HG02973 (cell line): Measurements from ENCODE around the gene DNAJB14.
"Not testable (repeated sequence)": the region's sequence is repeated elsewhere in the genome, so short reads cannot be mapped to it uniquely, and the experiment has no call there.

Experiments used
- ATAC-seq: cut with Tn5 transposase; IDR thresholded peaks from one replicate; pipeline ENCODE4 v1.9.1; 2021; ENCODE audit warnings: moderate library complexity; ENCODE audit not compliant: unreplicated experiment

DNAJB14 gene

DNA sequence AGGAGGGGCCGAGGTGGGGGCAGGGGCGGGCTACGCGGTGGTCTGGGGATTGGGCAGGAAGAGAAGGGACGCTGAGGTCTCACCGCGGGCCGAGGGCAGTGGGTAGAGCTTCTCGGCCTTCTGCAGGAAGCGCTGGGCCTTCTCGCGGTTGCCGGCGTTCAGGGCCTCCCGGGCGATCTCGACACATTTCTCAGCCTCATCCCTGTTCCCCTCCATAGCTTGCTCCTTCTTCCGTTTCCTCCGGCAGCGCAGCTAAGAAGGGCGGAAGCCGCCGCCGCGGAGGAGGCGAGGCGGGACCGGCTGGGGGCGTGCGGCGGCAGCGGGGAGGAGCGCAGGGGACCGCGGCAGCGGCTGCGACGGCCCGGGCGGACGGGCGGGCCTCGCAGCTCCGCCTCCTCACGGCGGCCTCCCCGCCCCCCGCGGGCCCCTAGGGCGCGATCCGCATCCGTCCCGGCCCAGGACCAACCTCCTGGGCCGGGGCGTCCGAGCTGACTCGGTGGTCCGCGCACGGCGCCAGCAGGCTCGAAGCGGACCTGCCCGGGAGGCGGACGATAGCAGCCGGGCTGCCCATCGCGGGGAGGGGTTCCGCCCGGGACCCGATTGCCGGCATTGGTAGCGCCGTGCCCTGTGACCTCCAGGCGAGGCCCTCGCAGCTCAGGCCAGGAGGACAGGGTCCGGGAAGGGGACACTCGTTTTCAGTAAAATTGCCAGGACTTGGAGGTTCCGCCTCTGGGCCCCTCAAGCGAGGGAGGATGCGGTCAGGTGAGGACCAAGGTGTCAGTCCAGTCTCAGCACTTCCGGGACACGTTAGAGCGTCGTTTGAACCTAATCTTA is at the start of gene DNAJB14:
Gene DNAJB14, minus strand, starts transcription at position 263 of the 834 bp plus-strand sequence. Its CDS starts 47 bp downstream, at position 216.
- peak; percentile 31 for ATAC-seq

DNA sequence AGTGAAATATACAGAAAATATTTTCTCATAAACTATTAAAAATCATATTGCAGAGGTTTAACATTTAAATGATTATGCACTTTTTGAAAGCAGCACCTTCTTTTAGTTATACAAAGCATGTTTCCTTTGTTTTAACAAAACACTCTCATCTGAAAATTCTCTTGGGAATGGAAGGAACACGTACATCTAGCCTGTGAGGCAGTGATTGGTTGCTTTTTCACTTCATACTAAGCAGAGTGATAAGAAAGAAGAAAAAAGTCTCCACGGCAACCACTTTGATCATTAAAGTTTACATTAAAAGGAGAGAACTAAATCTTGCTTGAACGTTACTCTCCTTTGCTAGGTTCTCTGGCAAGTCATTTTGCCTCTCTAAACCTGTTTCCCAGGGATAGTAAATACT is 45.3 kb upstream of the DNAJB14 start:
- no peak for ATAC-seq

DNA sequence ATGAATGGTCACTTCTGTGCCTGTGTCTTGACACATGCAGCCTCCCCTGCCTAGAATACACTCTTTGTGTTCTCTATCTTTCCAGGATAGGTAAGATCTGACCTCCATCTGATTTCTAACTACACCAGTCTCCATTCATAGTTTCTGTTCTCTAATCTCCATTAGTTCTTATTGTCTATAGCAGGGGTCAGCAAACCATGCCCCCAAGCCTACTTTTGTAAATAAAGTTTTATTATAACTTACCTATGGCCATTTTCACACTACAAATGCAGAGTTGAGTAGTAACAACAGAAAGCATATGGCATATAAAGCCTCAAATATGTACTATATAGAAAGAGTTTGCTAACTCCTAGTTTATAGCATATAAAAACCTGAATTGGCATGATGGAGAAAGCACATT is 41.3 kb upstream of the DNAJB14 start:
- no peak for ATAC-seq

DNA sequence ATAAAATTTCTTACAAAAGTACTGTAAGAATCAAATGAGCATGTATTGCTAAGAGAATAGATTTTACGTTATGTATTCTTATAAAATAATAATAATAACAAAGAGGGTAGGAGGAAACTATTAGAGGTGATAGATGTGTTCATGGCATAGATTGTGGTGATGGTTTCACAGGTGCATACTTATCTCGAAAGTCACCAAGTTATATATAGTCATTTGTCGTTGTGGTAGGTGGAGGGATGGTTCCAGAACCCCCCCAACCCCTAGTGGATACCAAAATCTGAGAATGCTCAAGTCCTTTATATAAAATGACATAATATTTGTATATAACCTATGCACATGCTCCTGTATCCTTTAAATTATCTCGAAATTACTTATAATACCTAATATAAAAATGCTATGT is 40.4 kb upstream of the DNAJB14 start:
- peak; percentile 69 for ATAC-seq

DNA sequence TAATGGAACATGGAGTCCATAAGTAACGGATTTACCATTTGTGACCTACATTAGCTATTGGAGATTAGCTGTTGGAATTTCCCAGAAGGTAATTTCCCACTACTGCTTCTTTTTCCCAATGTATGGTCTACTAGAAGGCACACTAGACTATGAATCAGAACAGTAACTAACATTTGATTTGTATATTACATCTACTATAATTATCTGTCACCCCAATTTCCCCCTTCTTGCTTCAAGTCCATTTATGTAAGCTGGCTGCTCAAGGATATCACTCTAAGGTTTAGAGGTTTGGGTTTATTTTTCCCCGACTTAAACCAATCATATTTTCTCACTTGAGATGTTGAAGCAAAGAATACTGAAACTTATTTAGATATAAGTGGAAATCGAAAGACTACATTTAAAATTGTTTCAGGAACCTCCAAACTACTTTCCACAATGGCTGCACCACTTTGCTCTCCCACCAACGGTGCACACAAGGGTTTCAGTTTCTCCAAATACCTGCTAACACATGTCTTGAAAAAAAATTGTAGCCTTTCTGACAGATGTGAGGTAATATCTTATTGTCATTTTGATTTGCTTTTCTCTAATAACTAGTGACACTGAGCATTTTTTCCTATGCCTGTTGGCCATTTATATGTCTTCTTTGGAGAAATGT is 37.0 kb upstream of the DNAJB14 start:
- no peak for ATAC-seq

DNA sequence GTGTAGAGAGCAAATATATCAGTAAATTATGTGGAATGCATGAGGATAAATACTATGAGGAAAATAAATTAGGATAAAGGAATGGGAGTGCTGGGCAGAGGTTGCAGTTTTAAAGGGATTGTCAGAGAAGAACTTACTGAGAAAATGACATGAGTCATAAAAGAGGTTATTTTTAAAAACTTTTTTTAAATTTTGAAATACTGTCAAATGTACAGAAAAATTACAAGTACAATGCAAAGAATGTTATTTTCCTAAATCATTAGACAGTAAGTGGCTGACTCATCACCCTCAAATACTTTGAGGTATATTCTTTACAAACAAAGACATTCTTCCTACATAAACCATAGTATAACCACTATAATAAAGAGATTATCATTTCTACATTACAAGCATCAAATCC is 33.5 kb upstream of the DNAJB14 start:
- ATAC-seq: no peak

DNA sequence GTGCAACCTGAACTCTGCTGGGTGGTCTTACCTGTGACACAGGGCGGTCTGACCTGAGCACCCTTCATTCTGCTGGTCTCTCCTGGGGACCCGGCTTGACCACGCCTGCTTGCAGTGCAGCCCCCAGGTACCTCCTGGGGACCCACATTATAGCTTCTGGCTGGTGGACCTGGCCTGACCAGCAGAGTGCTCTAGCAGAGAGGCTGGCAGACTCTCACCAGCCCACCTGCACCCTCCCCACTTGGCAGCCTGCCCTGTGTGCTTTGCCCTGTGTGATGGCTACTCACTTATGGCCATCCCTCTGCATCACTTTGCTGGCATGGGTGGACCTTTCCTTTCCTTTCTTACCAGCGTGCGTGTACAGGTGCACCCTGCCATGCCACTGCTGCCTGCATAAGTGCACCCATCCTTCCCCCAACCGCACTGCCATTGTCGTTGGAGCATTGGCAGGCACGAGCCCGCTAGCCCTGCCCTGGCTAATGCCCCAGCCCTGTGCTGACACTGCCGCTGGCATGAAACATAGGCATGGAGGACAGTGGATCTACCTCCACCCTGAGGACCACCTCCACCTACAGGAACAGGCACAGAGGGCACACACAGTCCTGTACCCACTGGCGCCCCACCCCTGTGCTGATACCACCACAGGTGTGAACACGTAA is 25.2 kb upstream of the DNAJB14 start:
- ATAC-seq: no peak

DNA sequence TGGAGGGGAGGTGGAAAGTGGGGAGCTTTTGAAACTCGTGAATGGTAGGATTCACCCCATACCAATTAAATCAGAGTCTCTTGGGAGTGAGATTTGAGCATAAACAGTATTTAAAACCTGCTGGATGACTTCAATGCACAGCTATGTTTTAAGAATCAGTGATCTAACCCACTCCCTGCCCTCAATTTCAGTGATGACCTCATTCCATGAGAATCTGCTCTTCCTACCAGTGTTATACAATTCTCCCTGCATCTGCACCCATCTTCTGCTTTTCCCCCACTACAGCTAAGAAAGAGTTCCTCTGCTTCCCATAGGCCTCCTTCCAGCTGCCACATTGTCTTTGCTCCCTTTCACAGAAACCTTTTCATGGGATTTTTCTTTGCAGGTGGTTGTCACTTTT is 21.9 kb upstream of the DNAJB14 start:
- no peak for ATAC-seq

DNA sequence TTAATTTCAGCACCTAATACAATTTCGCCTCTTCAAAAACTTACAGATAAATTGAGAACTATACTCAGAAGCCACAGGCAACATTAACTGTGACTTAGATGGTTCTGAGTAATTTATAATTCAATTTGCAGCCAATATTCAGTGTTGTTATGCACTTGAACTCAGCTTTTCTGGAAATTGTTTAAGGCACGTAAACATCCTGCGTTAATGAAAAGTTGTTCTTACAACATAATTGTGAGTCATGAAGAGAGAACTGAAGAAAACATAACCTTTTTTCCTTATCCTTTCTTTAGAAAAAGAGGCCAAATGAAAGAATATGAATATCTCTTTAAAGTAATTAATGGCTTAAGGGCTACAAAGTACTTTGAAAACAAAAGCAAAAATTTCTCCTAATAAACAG is 20.3 kb upstream of the DNAJB14 start:
- no peak for ATAC-seq

DNA sequence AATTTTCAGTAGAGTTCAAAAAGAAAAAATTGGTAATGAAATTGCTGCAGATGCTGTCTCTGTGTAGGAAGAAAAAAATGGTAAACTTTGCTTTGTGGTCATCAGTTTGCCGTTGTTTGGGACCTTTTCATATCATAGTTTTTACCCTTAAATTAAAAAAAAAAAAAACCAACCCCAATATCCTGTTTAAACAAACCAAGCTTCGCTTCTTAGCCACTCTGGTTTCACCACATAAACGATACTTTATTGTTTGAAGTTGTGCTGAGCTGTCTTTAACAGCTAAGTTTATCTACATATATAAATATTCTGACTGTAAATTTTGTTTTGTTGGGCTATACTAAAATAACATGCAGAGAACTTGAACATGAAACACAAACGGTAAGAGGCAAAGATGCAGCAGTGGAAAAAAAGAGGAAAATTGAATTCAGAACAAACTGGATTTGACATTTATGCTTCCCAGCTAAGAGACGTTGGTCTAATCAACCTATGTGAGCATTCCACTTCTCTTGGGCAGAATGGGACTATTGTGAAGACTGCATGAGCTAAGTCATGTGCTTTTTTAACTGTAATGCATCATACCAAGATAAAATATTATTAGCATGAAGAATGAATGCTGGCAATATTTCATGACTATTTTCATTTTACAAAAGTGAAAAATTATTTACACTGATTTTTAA is 19.4 kb upstream of the DNAJB14 start:
- no peak for ATAC-seq

DNA sequence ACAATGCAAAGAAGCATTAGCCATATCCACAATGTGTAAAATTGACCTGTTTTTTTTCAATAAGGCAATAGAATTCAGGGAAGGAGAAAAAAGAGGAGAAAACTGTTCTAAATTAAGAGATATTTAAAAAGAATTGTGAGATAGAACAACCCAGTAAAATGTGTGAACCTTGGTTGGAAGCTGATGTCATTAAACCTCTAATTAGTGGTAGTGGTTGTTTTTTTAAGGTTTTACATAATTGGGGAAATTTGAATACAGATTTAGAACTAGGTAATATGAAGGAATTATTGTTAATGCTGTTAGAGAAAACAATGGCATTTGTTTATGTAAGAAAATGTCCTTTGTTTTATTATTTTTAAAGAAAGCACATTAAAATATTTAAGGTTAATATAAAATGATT is 18.8 kb upstream of the DNAJB14 start:
- ATAC-seq: no peak

DNA sequence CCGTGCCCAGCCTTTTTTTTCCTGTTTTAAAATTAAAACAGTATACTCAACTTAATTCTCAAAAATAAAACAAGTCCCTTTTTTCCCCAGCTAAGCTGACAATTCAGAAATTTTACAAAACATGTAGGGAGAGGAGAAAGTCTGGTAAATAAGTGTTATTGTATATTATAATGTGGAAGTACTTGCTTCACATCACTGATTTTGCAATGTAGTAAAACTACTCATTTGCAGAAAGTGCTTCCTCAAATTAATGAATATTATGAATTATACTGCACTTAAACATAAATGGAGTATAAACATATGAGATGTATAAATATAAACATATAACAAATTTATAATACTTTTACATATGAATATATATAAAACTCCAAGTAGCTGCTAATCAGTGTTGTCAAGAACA is 15.3 kb upstream of the DNAJB14 start:
- no peak for ATAC-seq

DNA sequence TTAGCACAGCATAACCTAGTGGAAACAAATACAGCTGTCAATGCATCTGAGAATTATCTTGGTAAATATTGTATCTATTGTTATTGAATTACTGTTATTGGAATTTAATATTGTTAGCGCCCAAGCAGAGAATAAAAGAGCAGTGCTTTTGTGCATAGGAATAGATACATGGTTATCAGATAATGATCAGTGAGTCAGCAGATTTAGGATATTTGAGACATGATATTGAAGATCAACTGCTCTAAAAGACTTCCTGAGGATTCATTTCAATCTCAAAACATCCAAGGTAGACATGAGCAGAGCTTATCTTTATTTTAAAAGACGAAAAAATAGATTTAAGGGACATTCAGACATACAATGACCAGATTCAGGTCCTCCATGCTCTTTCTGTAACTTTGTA is 14.2 kb upstream of the DNAJB14 start:
- no peak for ATAC-seq

DNA sequence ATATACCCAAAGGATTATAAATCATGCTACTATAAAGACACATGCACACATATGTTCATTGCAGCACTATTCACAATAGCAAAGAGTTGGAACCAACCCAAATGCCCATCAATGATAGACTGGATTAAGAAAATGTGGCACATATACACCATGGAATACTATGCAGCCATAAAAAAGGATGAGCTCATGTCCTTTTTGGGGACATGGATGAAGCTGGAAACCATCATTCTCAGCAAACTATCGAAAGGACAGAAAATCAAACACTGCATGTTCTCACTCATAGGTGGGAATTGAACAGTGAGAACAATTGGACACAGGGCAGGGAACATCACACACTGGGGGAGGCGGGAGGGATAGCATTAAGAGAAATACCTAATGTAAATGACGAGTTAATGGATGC is 11.8 kb upstream of the DNAJB14 start:
- not testable (repeated sequence) for ATAC-seq

DNA sequence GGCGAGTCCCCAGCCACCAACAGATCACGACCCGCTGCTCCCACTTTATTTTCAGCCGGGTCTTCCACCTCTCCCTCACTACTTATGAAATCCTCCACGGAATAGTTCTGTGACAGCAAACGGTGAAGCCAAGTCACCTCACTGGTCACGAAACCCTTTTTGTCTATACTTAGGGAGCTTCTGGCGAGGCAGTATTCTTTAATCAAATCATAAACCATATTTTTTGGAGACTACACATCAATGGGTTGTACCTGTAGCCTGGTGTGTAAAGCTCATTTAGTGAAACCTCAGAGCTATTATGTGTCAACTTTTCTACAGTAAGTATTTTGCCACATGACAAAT is 4.5 kb upstream of the DNAJB14 start:
- no peak for ATAC-seq

DNA sequence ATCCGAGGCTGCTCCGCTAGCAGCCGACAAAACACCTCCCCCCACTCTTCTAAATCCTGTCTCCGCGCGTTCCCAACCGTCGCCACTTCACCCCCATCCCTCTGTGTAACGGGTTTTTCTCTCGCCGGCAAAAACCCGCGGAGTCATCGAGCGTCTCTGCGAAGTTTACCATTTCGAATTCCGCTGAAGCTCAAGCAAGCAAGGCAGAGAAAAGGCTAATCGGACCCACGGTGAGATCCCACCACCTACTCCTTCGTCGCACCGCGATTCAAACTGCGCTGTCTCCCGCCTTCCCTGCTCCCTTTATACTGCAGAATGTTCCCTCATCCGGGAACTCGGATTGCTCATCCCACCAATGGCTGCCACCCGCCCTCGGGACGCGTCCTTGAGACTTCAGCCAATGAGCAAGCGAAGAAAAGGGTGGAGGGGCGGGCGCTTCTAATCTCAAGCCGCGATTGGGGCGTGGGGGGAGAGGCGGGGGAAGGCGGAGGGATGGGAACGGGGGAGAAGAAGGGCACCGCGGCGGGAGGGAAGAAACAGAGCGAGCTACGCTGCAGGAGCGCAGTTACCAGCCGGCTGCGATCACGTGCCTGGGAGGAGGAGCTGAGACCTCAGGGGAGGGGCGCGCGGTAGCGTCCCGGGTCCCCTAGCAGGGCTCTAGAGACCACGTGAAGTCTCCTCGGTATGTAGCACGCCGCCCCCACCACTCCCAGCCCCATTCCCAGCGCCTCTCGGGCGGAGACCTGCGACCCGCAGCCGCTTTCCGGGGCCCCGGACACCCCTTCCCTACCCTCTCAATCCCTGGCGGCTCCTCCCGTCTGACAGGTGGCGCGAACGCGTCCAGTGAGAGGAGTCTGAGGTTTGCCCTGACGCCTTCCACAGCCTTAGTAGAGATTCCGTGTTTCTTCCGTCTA is 3.8 kb upstream of the DNAJB14 start, which contains the start of gene H2AZ1:
Gene H2AZ1, minus strand, starts transcription at position 277 of the 914 bp plus-strand sequence. Its CDS starts 105 bp downstream, at position 172.
- ATAC-seq: peak; percentile 54

DNA sequence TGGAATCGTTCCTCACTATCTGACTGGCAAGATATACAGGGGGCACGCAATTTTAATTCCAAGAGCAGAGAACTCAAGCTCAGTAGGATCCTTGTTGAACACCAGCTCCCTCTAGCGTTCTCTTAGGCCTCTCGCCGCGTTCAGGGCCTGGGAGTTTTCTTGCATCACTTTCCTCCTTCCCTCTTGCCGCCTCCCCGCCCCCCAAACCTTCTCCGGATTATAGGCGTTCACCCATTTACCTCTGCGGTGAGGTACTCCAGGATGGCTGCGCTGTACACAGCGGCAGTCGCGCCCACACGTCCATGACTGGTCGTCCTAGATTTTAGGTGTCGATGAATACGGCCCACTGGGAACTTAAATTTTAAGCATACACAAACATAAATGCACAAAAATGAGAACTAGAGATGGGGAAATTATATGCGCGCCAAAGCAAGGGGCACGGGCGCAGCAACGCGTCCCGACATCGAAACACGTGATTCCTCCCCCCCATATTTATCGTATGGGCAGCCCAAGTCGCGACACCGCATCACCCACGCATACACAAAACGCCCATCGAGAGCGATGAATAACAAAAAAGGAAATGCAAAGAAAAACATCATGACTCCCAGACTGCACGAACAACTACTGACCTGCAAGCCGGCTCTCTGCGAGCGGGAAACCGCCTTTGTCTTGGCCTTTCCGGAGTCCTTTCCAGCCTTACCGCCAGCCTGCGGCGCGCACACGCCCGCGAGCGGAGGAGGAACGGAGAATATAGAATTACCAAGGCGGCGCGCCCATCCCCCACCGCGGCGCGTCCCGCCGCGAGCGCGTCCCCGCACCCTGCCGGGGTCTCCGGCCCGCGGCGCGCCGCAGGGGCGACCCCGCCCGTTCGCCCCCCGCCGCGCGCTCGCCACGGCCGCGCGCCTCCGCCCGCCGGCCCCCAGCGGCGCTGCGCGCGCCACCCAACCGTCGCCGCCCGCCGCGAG is 2.9 kb upstream of the DNAJB14 start:
- ATAC-seq: peak; percentile 29

DNA sequence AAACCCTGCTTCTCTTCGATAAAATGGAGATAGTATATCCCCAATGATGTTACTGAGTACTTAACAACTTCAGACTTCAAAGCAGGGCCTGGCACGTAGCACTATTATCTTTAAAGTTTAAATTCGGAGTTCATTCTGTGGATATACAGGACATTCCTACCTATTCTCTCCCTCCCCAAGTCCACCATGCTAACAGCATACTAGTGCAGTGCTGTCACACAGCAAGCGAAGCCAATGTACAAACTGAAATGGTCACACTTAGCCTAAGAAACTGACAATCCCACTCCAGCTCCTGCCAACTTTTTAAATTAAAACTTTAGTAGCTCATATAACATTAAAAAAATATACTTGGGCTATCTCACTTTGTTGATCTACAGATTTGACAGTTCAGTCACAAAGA is 1.2 kb upstream of the DNAJB14 start:
- ATAC-seq: no peak

DNA sequence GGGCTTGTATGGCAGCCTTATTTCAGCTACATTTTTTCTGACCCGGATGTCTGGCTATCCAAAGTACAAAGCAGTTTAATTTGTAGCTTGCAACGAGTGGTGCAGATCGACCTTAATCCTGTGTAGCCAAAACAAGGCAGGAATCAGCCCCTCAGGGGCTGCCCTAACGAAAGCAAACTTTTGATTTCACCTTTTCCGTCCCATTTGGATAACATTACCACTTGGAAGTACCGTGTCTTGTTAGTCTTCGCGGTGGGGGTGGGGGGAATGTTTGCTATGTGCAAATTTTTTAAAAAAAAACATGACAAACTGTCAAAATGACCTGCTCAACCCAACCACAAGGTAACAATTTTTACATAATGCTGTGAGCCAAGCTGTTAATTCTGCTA is 766 bp upstream of the DNAJB14 start:
- ATAC-seq: no peak
